ENCODE measurements around the gene ZNF726. TPM values are rescaled to one million over a fixed set of nuclear protein-coding genes. Genes with fewer than 3 reads are reported as not detected.
"Not testable (repeated sequence)": the region's sequence is repeated elsewhere in the genome, so short reads cannot be mapped to it uniquely, and the experiment has no call there.

The ZNF726 gene
- total and polyA plus RNA-seq, 2 experiments from 2014 or later = 0.48 to 0.66 TPM

- H3K79me2 ChIP-seq (replicated peaks; ENCODE audit: insufficient read depth) = not testable (repeated sequence)
- Mint-ChIP-seq H3K36me3 (ENCODE audit: low read depth) (peaks cover 28% of the 10 kb centered on the region), H3K9me3 (peaks cover 95% of the 10 kb centered on the region)
These were observed 61.9 kb downstream of the ZNF726 start for GRCh38 chr19:23976631-23977030.

GRCh38 chr19:23977256-23977655 lies 62.6 kb downstream of the ZNF726 start:
- not testable (repeated sequence) for H3K79me2 ChIP-seq (replicated peaks; ENCODE audit: insufficient read depth); ATAC-seq; H3K27ac ChIP-seq (ENCODE audit: low read depth); H3K27ac Mint-ChIP-seq; H3K4me3 Mint-ChIP-seq; H3K4me3 ChIP-seq; H2AFZ ChIP-seq; DNase-seq (ENCODE audit: low spot score); H4K20me1 ChIP-seq (replicated peaks; ENCODE audit: insufficient read depth); H3K36me3 ChIP-seq (ENCODE audit: insufficient read depth); H3K4me1 Mint-ChIP-seq; H3K9me2 ChIP-seq (ENCODE audit: insufficient read depth); H3F3A ChIP-seq (replicated peaks; ENCODE audit: low read depth); H3K27me3 ChIP-seq (ENCODE audit: insufficient read depth); H3K4me1 ChIP-seq (ENCODE audit: insufficient read depth); H3K4me2 ChIP-seq
- H3K27me3 Mint-ChIP-seq (ENCODE audit: insufficient read depth, low read depth, poor library complexity) = peaks cover 11% of the 10 kb centered on the region
- peaks cover 97% of the 10 kb centered on the region for H3K9me3 Mint-ChIP-seq
- H3K36me3 Mint-ChIP-seq (ENCODE audit: low read depth) = peaks cover 28% of the 10 kb centered on the region

More at GRCh38 chr19:23976631-23977030, 61.9 kb downstream of the ZNF726 start:
- H3K4me2 ChIP-seq; H3F3A ChIP-seq (replicated peaks; ENCODE audit: low read depth); H3K27ac Mint-ChIP-seq; H3K4me3 Mint-ChIP-seq; DNase-seq (ENCODE audit: low spot score); H3K36me3 ChIP-seq (ENCODE audit: insufficient read depth); H3K4me1 ChIP-seq (ENCODE audit: insufficient read depth); H3K27ac ChIP-seq (ENCODE audit: low read depth); H3K4me3 ChIP-seq; ATAC-seq; H3K4me1 Mint-ChIP-seq; H3K9me2 ChIP-seq (ENCODE audit: insufficient read depth); H3K27me3 ChIP-seq (ENCODE audit: insufficient read depth); H2AFZ ChIP-seq; H4K20me1 ChIP-seq (replicated peaks; ENCODE audit: insufficient read depth): not testable (repeated sequence)
- H3K27me3 Mint-ChIP-seq (ENCODE audit: insufficient read depth, low read depth, poor library complexity) = peaks cover 17% of the 10 kb centered on the region

- Mint-ChIP-seq H3K4me1 (no peaks in the 10 kb centered on the region), H3K9me3 (peaks cover 97% of the 10 kb centered on the region), H3K27me3 (ENCODE audit: insufficient read depth, low read depth, poor library complexity) (peaks cover 5% of the 10 kb centered on the region), H3K4me3 (no peak overlapping the region), H3K27ac (no peak overlapping the region), H3K36me3 (ENCODE audit: low read depth) (peaks cover 25% of the 10 kb centered on the region)
- Histone ChIP-seq H3K27me3 (ENCODE audit: insufficient read depth) (no peaks in the 10 kb centered on the region), H3K4me1 (ENCODE audit: insufficient read depth) (no peaks in the 10 kb centered on the region), H4K20me1 (replicated peaks; ENCODE audit: insufficient read depth) (no peaks in the 10 kb centered on the region), H3K36me3 (ENCODE audit: insufficient read depth) (no peaks in the 10 kb centered on the region; the same call in 1 of the 2 replicates), H3K4me2 (no peak overlapping the region), H3K4me3 (no peak overlapping the region), H3K79me2 (replicated peaks; ENCODE audit: insufficient read depth) (no peaks in the 10 kb centered on the region), H2AFZ (no peak overlapping the region), H3F3A (replicated peaks; ENCODE audit: low read depth) (no peaks in the 10 kb centered on the region), H3K9me2 (ENCODE audit: insufficient read depth) (no peaks in the 10 kb centered on the region), H3K27ac (ENCODE audit: low read depth) (no peak overlapping the region)
- ATAC-seq (no peak), DNase-seq (ENCODE audit: low spot score) (no peak)
- TF ChIP-seq JUNB (IDR thresholded peaks at IDR 0.05; ENCODE audit: unreplicated experiment) = no peak
- no peak for TF ChIP-seq STAT1 (IDR thresholded peaks at IDR 0.05; ENCODE audit: unreplicated experiment)
- no peak for TF ChIP-seq CTCF (conservative IDR thresholded peaks at IDR 0.05; ENCODE audit: low read depth in 2 of 2)
- no peak for TF ChIP-seq NANOG (IDR thresholded peaks at IDR 0.05; ENCODE audit: borderline replicate concordance)
- no peak for TF ChIP-seq EZH2 (IDR thresholded peaks at IDR 0.05; ENCODE audit: low read depth, unreplicated experiment)
- no peak for TF ChIP-seq CREB1 (CRISPR knock-in tag; IDR thresholded peaks at IDR 0.05; ENCODE audit: low read depth)
These were observed 63.4 kb downstream of the ZNF726 start for GRCh38 chr19:23978068-23978467.

Data from GM23338 (cell line).